Heart left ventricle (tissue), 13 donors: ENCODE data around the gene HSCB.
"Not testable (repeated sequence)": the region's sequence is repeated elsewhere in the genome, so short reads cannot be mapped to it uniquely, and the experiment has no call there.

ENCODE experiments used
- POLR2A ChIP-seq, 2 donors: fragments of 450-650 bp; IDR thresholded peaks; one replicate each; pipeline ENCODE4 v1.6.1; 2017; ENCODE audit warnings: antibody characterized with exemption in 2 of 2, mild to moderate bottlenecking in 2 of 2, moderate library complexity in 2 of 2
- TF ChIP-seq, protein P1 (sequence below), 12 donors: fragments of 200-600 bp; sonication (generic) in 4 of 12; IDR thresholded peaks; one replicate each; pipeline versions ENCODE4 v1.5.0 to v1.8.0; 2018 to 2022; ENCODE audit warnings: antibody characterized with exemption in 12 of 12, mild to moderate bottlenecking in 5 of 12
- donor health status: ischemic (EF 13 %, LVEDD 7.1; RV severe dilation, severe dysfunction).
- donor health status: DM: no; HTN: yes; CAD: no.
- donor health status: DM: no; HTN: no; CAD: no.
- donor health status: ischemic (EF 25% LVEDD 6.9; RV normal size, moderate dysfunction).
- donor health status: ischemic (EF 25% LVEDD 5.7; RV mildly dilated, moderate dysfunction).
- donor health status: ischemic (EF 35%, LVEDD 5.7; RV mildly dilated, moderate dysfunction).
- donor health status: nonischemic (EF 11% LVEDD 7.7; RV severe dilation, severe dysfunction).
- donor health status: DM: yes; HTN: yes; CAD: no.
- donor health status: PGD.
- donor health status: ischemic (EF 29% LVEDD 5.4; RV normal size, mild dysfunction).
- donor health status: nonischemic (EF 23%, LVEDD 6.1; RV moderate dilation, normal function).

DNA sequence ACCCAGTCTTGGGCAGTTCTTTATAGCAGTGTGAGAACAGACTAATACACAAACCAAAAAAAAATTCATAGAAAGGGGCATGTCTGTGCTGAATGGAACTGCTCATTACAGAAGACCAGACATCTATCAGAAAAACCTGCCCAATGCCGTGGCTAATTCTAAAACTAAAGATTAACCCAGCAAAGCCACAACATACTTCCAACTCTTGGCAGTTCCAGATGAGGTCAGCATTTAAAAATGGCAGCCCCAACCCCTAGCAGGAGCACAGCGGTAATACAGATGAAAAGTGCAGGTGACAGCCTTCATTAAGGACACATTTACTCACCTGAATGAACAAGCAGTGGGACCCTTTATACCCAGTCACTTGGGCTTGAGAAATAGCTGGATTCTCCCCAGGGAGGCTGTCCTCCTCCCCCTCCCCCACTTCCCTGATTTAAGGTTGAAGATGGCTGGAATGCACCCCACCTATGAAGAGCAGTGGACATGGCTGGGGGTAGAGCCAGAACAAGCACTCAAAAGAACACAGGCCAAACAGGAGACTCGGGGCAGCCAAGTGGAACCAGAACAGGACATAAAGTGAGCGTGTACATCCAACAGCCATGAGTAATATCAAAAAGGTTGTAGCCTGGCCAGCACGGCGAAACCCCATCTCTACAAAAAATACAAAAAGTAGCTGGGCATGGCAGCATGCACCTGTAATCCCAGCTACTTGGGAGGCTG is 48.6 kb upstream of the HSCB start:
- TF ChIP-seq, protein P1, sequence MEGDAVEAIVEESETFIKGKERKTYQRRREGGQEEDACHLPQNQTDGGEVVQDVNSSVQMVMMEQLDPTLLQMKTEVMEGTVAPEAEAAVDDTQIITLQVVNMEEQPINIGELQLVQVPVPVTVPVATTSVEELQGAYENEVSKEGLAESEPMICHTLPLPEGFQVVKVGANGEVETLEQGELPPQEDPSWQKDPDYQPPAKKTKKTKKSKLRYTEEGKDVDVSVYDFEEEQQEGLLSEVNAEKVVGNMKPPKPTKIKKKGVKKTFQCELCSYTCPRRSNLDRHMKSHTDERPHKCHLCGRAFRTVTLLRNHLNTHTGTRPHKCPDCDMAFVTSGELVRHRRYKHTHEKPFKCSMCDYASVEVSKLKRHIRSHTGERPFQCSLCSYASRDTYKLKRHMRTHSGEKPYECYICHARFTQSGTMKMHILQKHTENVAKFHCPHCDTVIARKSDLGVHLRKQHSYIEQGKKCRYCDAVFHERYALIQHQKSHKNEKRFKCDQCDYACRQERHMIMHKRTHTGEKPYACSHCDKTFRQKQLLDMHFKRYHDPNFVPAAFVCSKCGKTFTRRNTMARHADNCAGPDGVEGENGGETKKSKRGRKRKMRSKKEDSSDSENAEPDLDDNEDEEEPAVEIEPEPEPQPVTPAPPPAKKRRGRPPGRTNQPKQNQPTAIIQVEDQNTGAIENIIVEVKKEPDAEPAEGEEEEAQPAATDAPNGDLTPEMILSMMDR (IDR thresholded peaks at IDR 0.05): not testable (repeated sequence)
- TF ChIP-seq POLR2A (IDR thresholded peaks at IDR 0.05): not testable (repeated sequence)
